H1 (cell line): Measurements from ENCODE around the gene SH3PXD2A. TPM values are rescaled to one million over a fixed set of nuclear protein-coding genes. Genes with fewer than 3 reads are reported as not detected.

Experiments used
- ASH2L ChIP-seq: fragments of 200-600, 300-600 bp; sonication (generic); IDR thresholded peaks from one replicate; pipeline ENCODE4 v1.7.1; 2017; ENCODE audit warnings: low read length
- BRCA1 ChIP-seq: IDR thresholded peaks from 2 replicates; pipeline ENCODE4 v1.6.1; 2012; ENCODE audit warnings: low read depth, low read length, improper control_type of control experiment
- CEBPB ChIP-seq: IDR thresholded peaks from 2 replicates; pipeline ENCODE4 v1.6.1; 2012; ENCODE audit warnings: low read depth, low read length
- CHD2 ChIP-seq: IDR thresholded peaks from 2 replicates; pipeline ENCODE4 v1.6.1; 2012; ENCODE audit warnings: low read length, improper control_type of control experiment
- CREB1 ChIP-seq: IDR thresholded peaks from 2 replicates; pipeline ENCODE4 v1.6.1; 2012; ENCODE audit warnings: inconsistent platforms
- EGR1 ChIP-seq: IDR thresholded peaks from 2 replicates; pipeline ENCODE4 v1.6.1; 2011; ENCODE audit warnings: low read depth, low read length, borderline replicate concordance
- GTF2F1 ChIP-seq: IDR thresholded peaks from 2 replicates; pipeline ENCODE4 v1.6.1; 2012; ENCODE audit warnings: low read depth, low read length, improper control_type of control experiment, borderline replicate concordance
- HDAC2 ChIP-seq, 2 experiments: fragments of 300-600 bp in 1 of 2; sonication (generic) in 1 of 2; IDR thresholded peaks; 2 replicates each; pipeline ENCODE4 v1.6.1; 2011 to 2012; ENCODE audit warnings: low read depth in 2 of 2, low read length in 2 of 2, mild to moderate bottlenecking in 2 of 2, moderate library complexity in 2 of 2, borderline replicate concordance in 1 of 2, inconsistent platforms in 1 of 2
- HDAC6 ChIP-seq: IDR thresholded peaks from one replicate; pipeline ENCODE4 v1.7.1; 2012; ENCODE audit warnings: low read depth, mild to moderate bottlenecking, inconsistent platforms, low read length, moderate library complexity
- KDM1A ChIP-seq: fragments of 200-600, 300-600 bp; sonication (generic); IDR thresholded peaks from 2 replicates; pipeline ENCODE4 v1.7.1; 2016; ENCODE audit warnings: mild to moderate bottlenecking, low read length, borderline replicate concordance
- MAFK ChIP-seq: IDR thresholded peaks from 2 replicates; pipeline ENCODE4 v1.6.1; 2012; ENCODE audit warnings: low read depth, mild to moderate bottlenecking, improper control_type of control experiment, low read length
- NANOG ChIP-seq: IDR thresholded peaks from 2 replicates; pipeline ENCODE4 v1.6.1; 2011; ENCODE audit warnings: low read length, low read depth, mild to moderate bottlenecking, inconsistent platforms; ENCODE audit not compliant: insufficient read depth, poor library complexity, severe bottlenecking
- NRF1 ChIP-seq: IDR thresholded peaks from 2 replicates; pipeline ENCODE4 v1.6.1; 2011; ENCODE audit warnings: mild to moderate bottlenecking, low read depth, low read length, improper control_type of control experiment
- POLR2A ChIP-seq, 2 experiments: IDR thresholded peaks; 1 replicate in 1 of 2; 2 replicates in 1 of 2; pipeline ENCODE4 v1.6.1; 2011; ENCODE audit warnings: low read depth in 2 of 2, low read length in 2 of 2, mild to moderate bottlenecking in 2 of 2; ENCODE audit errors: control extremely low read depth in 1 of 2
- POLR2AphosphoS5 ChIP-seq: IDR thresholded peaks from 2 replicates; pipeline ENCODE4 v1.6.1; 2011; ENCODE audit warnings: low read depth, low read length
- RAD21 ChIP-seq, 2 experiments: IDR thresholded peaks in 1 of 2; conservative IDR thresholded peaks in 1 of 2; 2 replicates each; pipeline ENCODE4 v1.6.1; 2011; ENCODE audit warnings: low read depth in 2 of 2, low read length in 2 of 2, improper control_type of control experiment in 1 of 2, inconsistent platforms in 1 of 2, mild to moderate bottlenecking in 1 of 2, moderate library complexity in 1 of 2
- SAP30 ChIP-seq: fragments of 300-600 bp; sonication (generic); IDR thresholded peaks from 2 replicates; pipeline ENCODE4 v1.7.1; 2012; ENCODE audit warnings: low read length, moderate library complexity, mild to moderate bottlenecking, inconsistent platforms; ENCODE audit not compliant: insufficient read depth, insufficient replicate concordance
- SIN3A ChIP-seq, 2 experiments: IDR thresholded peaks in 1 of 2; conservative IDR thresholded peaks in 1 of 2; 2 replicates each; pipeline ENCODE4 v1.6.1; 2011 to 2012; ENCODE audit warnings: low read length in 2 of 2, improper control_type of control experiment in 1 of 2, low read depth in 1 of 2, mild to moderate bottlenecking in 1 of 2
- SIRT6 ChIP-seq: IDR thresholded peaks from one replicate; pipeline ENCODE4 v1.7.1; 2012; ENCODE audit warnings: low read length, inconsistent platforms
- SIX5 ChIP-seq: IDR thresholded peaks from 2 replicates; pipeline ENCODE4 v1.6.1; 2011; ENCODE audit warnings: mild to moderate bottlenecking, low read depth, low read length
- SP2 ChIP-seq: IDR thresholded peaks from 2 replicates; pipeline ENCODE4 v1.6.1; 2012; ENCODE audit warnings: mild to moderate bottlenecking, low read length, inconsistent platforms
- SRF ChIP-seq: IDR thresholded peaks from 2 replicates; pipeline ENCODE4 v1.6.1; 2011; ENCODE audit warnings: mild to moderate bottlenecking, low read depth, low read length, moderate library complexity
- TAF1 ChIP-seq: IDR thresholded peaks from 2 replicates; pipeline ENCODE4 v1.6.1; 2011; ENCODE audit warnings: mild to moderate bottlenecking, low read depth, low read length
- TBP ChIP-seq: IDR thresholded peaks from 2 replicates; pipeline ENCODE4 v1.6.1; 2011; ENCODE audit warnings: low read depth, low read length, improper control_type of control experiment
- TCF12 ChIP-seq: IDR thresholded peaks from 2 replicates; pipeline ENCODE4 v1.6.1; 2011; ENCODE audit warnings: low read depth, mild to moderate bottlenecking, low read length
- TEAD4 ChIP-seq: IDR thresholded peaks from 2 replicates; pipeline ENCODE4 v1.6.1; 2012; ENCODE audit warnings: low read depth, low read length, inconsistent platforms, mixed read lengths
- YY1 ChIP-seq: IDR thresholded peaks from 2 replicates; pipeline ENCODE4 v1.6.1; 2011; ENCODE audit warnings: low read depth, mild to moderate bottlenecking, low read length
- polyA plus RNA-seq, 7 experiments: library from polyadenylated mRNA; depleted of rRNA in 3 of 7; stranded (reverse) in 5 of 7; unstranded in 2 of 7; fragments of >200 nt in 5 of 7; fragments of 200-250 nt in 2 of 7; gene quantifications; 1 replicate in 5 of 7; 2 replicates in 1 of 7; 4 replicates in 1 of 7; pipeline versions ENCODE4 v1.2.1 to v1.2.3, GENCODE V29; 2011 to 2013; ENCODE audit warnings: missing spikeins in 2 of 7, mixed read lengths in 2 of 7
- total RNA-seq: library from RNA; stranded (reverse); fragmentation: NEBNext Ultra II Directional; extraction: Animal tissue kit (Norgen Biotek cat#: 25700); gene quantifications from 2 replicates; pipeline ENCODE4 v1.2.1, GENCODE V29; 2021
- TF ChIP-seq, protein P1 (sequence below): IDR thresholded peaks from 2 replicates; pipeline ENCODE4 v1.6.1; 2012; ENCODE audit warnings: inconsistent platforms

SH3PXD2A gene
- total and polyA plus RNA-seq, 2 of the 8 experiments (the other 6 are each of a cell fraction or from before 2014, with no cell fraction given), result 5.4 to 16.3 TPM

DNA sequence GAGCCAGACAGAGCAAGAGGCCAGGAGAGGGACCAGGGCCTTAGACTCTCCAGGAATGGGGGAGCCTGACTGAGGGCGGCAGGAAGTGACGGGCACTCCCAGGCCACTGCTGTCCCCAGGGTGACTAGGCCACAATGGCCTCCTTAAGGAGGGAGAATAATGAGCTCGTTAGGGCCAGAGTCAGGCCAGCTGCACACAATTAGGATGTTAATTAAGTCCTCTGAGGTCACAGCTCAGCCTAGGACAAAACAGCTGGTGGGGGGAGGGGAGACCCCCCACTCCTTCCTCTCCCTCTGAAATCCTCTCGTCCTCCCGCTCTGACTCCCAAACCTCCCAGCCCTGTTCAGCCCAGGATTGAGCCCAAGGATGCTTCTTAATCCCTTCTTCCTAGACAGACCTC lies 218.9 kb downstream of the SH3PXD2A start (continued):
- TF ChIP-seq TAF1 (peak; percentile 23; the same call in 1 of the 2 replicates), GTF2F1 (no peak), RAD21 (IDR thresholded peaks at IDR 0.05 in 1 of 2, conservative IDR thresholded peaks at IDR 0.05 in 1 of 2; ENCODE audit: low read depth in 2 of 2, low read length in 2 of 2) (0 out of 4 replicates have a peak, but pooled peaks of 1 of the 2 experiments have one; percentile 0), TBP (no peak), BRCA1 (no peak), YY1 (peak; percentile 40; the same call in 1 of the 2 replicates), POLR2A (IDR thresholded peaks at IDR 0.05; ENCODE audit: control extremely low read depth in 1 of 2, low read depth in 2 of 2, low read length in 2 of 2) (0 out of 3 replicates have a peak, but pooled peaks of 1 of the 2 experiments have one; percentile 27), SIX5 (no peak), TEAD4 (no peak), HDAC6 (no peak), SP2 (no peak), MAFK (no peak), CREB1 (peak; percentile 80), KDM1A (no peak), CHD2 (no peak), HDAC2 (IDR thresholded peaks at IDR 0.05; ENCODE audit: borderline replicate concordance in 1 of 2, low read depth in 2 of 2, low read length in 2 of 2) (no peak), ASH2L (peak; percentile 30), EGR1 (no peak), SIN3A (conservative IDR thresholded peaks at IDR 0.05 in 1 of 2, IDR thresholded peaks at IDR 0.05 in 1 of 2; ENCODE audit: low read depth in 1 of 2, low read length in 2 of 2) (no peak), CEBPB (no peak), NANOG (peak; percentile 3), SAP30 (no peak), SRF (no peak), TCF12 (peak; percentile 96), SIRT6 (no peak), POLR2AphosphoS5 (no peak), NRF1 (no peak)
- TF ChIP-seq, protein P1, sequence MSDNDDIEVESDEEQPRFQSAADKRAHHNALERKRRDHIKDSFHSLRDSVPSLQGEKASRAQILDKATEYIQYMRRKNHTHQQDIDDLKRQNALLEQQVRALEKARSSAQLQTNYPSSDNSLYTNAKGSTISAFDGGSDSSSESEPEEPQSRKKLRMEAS, result no peak
